ENCODE data around the gene B9D1. TPM values are rescaled to one million over a fixed set of nuclear protein-coding genes. Genes with fewer than 3 reads are reported as not detected.

The B9D1 gene
- total RNA-seq, 1 donor from 2014 or later: 13.6 TPM

DNA sequence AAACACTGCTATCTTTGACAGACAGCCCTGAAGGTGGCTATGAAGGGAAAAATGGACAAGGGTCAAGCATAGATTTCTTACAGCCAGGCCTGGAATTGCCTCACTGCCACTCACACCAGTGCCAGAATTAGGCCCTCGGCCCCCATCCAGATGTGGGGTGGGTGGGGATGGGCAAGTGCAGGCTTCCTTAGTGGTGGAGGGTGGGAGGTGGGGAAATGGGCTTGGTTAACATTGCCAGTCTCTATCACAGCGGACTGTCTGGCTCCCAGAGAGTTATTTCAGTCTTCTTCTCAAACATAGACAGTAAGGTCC lies 24.9 kb downstream of the B9D1 start:
- DNase-seq: no peak

- peak; percentile 57 for DNase-seq
Observed at GRCh38 chr17:19336938-19337711, 25.4 kb downstream of the B9D1 start.

DNA sequence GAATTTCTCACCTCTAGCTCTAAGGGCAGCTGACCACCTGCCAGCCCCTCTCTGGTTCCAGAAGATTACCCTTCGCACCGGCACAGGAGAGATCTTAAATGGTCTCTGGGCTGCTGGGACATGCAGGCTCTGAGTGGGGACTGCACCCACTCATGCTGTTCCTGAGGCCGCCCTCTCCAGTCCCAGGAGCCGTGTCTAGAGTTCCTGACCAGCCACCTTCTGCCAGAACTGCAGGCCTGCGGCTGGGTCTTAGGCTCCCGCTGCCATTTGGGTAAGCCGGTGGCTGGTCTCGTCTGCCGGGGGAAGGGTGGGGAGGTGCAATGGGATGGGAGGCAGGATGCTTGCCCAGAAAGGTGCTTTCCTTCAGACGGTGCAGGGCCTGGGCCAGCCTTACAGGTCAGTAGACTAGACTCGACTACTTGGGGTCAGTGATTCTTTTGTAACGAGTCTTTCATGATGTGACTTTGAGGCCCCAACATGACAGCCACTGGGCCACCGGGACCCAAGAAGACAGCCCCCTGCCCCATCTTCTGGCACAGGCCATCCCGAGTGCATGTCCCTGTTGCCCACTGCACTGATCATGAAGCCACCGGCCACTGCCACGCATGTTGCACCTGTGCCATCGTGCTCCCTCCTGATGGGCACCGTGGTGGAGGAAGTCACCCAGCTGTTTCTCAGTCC lies 26.4 kb downstream of the B9D1 start:
- no peak for DNase-seq

DNA sequence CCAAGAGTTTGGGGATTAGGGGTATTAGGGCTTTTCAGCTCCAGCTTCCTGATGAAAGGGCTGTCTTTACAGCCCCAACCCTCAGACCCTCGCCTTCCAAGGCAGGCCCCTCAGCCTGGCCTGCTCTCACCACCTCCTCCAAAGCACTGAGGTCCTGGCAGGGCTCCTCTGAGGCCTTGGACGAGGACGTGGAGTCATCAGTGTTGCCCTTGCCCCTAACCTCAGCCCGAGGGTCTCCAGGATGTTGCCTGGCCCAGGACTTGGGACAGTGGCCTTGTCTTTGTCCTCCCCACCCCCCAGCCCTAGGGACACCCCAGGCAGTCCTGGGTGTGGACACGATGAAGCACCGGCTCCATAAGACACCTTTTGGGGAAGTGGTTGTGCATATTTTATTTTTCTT lies 28.2 kb downstream of the B9D1 start:
- no peak for DNase-seq

DNA sequence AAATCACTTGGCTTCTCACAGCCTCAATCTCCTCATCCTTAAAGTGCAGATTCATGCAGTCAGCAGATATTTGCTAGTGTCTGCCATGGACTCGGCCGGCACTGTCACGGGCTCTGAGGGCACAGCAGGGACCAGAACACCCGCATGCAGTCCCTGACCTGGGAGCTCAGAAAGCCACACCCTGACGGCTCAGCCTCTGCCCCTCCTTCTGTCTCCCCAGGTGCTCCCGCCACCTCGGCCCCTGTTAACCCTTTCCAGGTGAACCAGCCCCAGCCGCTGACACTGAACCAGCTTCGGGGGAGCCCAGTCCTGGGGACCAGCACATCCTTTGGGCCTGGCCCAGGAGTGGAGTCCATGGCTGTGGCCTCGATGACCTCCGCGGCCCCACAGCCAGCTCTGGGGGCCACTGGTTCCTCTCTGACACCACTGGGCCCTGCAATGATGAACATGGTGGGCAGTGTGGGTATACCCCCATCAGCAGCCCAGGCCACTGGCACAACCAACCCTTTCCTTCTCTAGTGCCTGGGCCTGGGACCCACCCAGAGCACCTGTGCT lies 28.7 kb downstream of the B9D1 start:
- no peak for DNase-seq

GRCh38 chr17:19333132-19333440 lies 29.4 kb downstream of the B9D1 start:
- DNase-seq: no peak

DNA sequence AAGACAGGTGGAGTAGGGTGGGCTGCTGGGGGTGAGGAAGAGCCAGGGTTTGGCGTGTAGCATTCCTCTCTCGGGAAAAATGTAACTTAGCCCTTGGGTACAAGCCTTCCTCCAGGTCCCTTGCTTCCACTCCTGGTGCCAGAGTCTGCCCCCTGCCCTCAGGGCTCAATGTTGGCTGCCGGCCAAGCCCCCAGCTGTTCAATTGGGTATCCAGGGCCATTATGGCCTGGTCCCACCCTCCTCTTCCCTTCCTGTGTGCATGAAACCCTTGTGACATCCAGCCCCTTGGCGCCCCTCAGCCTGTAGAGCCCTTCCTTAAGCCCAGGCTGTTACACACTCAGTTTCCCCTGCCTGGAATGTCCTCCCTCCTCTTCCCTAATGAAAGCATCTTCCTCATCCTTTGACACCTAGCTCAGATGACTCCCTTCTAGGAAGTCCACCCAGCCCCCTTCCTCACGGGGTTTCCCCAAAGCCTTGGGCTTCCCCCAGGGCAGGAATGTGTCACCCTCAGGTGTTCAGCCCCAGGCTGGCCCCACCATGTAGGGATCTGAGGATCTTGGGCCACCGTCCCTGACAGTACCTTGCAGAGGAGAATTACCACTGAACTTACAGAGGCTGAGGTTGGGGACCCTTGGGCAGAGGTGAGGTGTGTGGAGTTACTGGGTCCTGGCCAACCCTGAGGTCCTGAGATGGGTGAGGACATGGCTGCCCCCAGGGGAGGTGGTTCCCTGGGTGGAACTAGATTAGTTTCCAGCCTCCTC lies 30.0 kb downstream of the B9D1 start:
- no peak for DNase-seq

GRCh38 chr17:19331543-19332245 lies 30.8 kb downstream of the B9D1 start:
- DNase-seq: no peak

- DNase-seq: no peak
Observed at GRCh38 chr17:19331134-19331533, 31.4 kb downstream of the B9D1 start.

GRCh38 chr17:19330271-19330670 lies 32.3 kb downstream of the B9D1 start:
- no peak for DNase-seq

DNA sequence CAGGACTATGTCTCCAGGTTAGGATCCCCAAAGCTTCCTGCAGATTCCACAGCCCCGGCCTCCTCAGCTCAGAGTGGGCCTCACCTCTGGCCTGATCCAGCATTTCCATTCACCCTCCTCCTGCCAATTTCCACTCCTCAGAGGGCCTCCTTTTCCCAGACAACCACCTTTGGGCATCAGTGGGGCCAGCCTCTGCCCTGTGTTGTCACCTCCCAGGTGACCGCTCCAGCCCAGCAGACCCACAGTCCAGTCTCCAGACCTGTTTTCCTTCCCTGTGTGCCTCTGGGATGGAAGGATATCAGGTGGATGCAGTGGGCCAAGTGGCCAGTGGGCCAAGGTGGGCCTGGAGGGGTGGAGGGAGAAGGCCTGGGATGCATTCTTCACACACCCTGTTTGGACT lies 32.7 kb downstream of the B9D1 start:
- no peak for DNase-seq

DNA sequence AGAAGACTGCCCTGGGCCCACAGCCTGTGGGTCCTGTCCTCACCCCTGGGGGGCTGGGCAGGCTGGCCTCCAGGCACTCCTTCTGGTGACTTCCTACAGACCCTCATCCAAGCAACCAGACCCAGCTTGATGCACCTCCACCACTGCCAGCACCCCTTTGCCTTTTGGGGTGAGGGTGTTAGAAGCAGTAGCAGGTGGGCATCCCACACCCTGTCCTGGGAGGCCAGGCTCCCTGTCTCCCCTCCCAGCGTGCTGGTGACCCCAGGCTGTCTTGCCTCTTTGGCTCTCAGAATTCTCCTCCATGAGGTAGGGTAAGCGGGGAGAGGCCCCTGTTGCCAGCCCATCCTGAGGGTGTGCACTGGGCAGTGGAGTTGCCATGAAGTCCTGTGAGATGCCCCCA lies 33.4 kb downstream of the B9D1 start:
- DNase-seq: no peak

GRCh38 chr17:19328441-19329061 lies 34.0 kb downstream of the B9D1 start:
- DNase-seq: no peak

DNA sequence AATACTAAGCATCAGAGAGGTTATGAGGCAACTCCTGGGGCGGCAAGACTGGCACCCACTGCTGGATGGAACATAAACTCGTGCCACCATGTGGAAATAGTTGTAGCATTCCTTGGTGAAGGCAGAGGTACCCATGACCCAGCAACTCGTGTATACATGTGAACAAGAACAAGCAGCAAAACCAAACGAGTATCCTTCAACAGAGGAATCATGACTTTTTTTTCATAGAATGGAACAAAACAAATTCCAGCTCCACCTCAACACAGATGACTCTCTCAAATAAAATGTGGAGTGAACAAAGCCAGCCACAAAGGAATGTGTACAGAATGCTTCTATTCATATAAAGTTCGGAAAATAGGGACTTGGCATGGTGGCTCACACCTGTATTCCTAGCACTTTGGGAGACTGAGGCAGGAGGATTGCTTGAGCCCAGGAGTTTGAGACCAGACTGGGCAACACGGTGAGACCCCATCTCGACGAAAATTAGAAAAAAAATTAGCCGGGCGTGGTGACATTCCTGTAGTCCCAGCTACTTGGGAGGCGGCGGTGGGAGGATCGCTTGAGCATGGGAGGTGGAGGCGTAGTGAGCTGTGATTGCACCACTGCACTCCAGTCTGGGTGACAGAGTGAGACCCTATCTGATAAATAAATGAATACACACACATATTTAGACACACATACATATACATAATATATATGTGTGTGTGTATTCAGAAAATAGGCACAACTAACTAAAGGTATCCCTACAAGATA lies 35.3 kb downstream of the B9D1 start:
- no peak for DNase-seq

GRCh38 chr17:19325542-19325941 lies 37.0 kb downstream of the B9D1 start:
- no peak for DNase-seq

- DNase-seq: no peak
Observed at GRCh38 chr17:19322861-19323260, 39.7 kb downstream of the B9D1 start.

DNA sequence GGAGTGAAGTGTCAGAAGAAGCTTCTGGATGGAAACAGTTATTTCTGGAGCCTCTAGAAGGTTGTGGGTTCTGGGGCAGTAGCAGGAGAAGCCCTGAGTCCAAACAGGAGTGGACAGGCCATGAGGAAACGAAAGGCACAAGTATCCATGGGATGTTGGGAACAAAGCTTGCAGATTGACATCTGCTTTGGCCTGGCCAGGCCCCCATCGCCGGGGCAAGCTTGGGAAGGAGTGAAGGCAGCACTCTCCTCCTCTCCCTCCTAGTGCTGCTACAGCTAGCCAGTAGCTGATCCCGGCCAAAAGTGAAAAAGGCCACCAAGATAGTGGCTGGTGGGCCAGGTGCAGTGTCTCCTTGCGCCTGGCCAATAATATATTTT lies 40.4 kb downstream of the B9D1 start:
- DNase-seq: no peak

- no peak for DNase-seq
Observed at GRCh38 chr17:19321481-19322128, 40.9 kb downstream of the B9D1 start.

- DNase-seq: no peak
Observed at GRCh38 chr17:19320876-19321275, 41.6 kb downstream of the B9D1 start.

GRCh38 chr17:19319771-19320505 lies 42.6 kb downstream of the B9D1 start:
- no peak for DNase-seq

All from occipital lobe (tissue), 2 donors.